HG03066 (cell line): Measurements from ENCODE around the gene MAP2K4.

ENCODE experiments used
- ATAC-seq: cut with Tn5 transposase; IDR thresholded peaks from one replicate; pipeline ENCODE4 v1.9.1; 2021; ENCODE audit warnings: low read depth; ENCODE audit not compliant: unreplicated experiment

MAP2K4 gene

GRCh38 chr17:12085076-12085949 lies 64.6 kb downstream of the MAP2K4 start:
- no peak for ATAC-seq

- ATAC-seq = no peak
Measured at GRCh38 chr17:12088035-12088434, 67.4 kb downstream of the MAP2K4 start.

- ATAC-seq = no peak
Measured at GRCh38 chr17:12089809-12090384, 69.2 kb downstream of the MAP2K4 start.

GRCh38 chr17:12094336-12094735 lies 73.7 kb downstream of the MAP2K4 start:
- no peak for ATAC-seq

GRCh38 chr17:12095522-12095921 lies 74.8 kb downstream of the MAP2K4 start:
- no peak for ATAC-seq

GRCh38 chr17:12097326-12097725 lies 76.6 kb downstream of the MAP2K4 start:
- no peak for ATAC-seq

GRCh38 chr17:12098568-12098967 lies 77.9 kb downstream of the MAP2K4 start:
- ATAC-seq = no peak

GRCh38 chr17:12099412-12099811 lies 78.7 kb downstream of the MAP2K4 start:
- ATAC-seq = no peak

GRCh38 chr17:12104831-12105230 lies 84.2 kb downstream of the MAP2K4 start:
- no peak for ATAC-seq

- ATAC-seq = no peak
Measured at GRCh38 chr17:12107905-12108304, 87.2 kb downstream of the MAP2K4 start.

GRCh38 chr17:12110906-12111305 lies 90.2 kb downstream of the MAP2K4 start:
- ATAC-seq = no peak

GRCh38 chr17:12113156-12113555 lies 92.5 kb downstream of the MAP2K4 start:
- no peak for ATAC-seq

- no peak for ATAC-seq
Measured at GRCh38 chr17:12114686-12115418, 94.2 kb downstream of the MAP2K4 start.

- no peak for ATAC-seq
Measured at GRCh38 chr17:12116143-12116542, 95.5 kb downstream of the MAP2K4 start.

- ATAC-seq = no peak
Measured at GRCh38 chr17:12118617-12119016, 97.9 kb downstream of the MAP2K4 start.

- ATAC-seq = no peak
Measured at GRCh38 chr17:12122075-12122474, 101.4 kb downstream of the MAP2K4 start.

GRCh38 chr17:12127177-12127576 lies 106.5 kb downstream of the MAP2K4 start:
- ATAC-seq = no peak

GRCh38 chr17:12127667-12128066 lies 107.0 kb downstream of the MAP2K4 start:
- no peak for ATAC-seq

GRCh38 chr17:12128946-12129345 lies 108.3 kb downstream of the MAP2K4 start:
- ATAC-seq = no peak

GRCh38 chr17:12133183-12133582 lies 112.5 kb downstream of the MAP2K4 start:
- no peak for ATAC-seq

GRCh38 chr17:12134101-12134500 lies 113.4 kb downstream of the MAP2K4 start:
- no peak for ATAC-seq
